Skin epidermis (tissue), 12 donors: ENCODE measurements around the gene AFF2.
"Not testable (repeated sequence)": the region's sequence is repeated elsewhere in the genome, so short reads cannot be mapped to it uniquely, and the experiment has no call there.

Experiments
- H3K27ac ChIP-seq, 21 experiments: fragments of 200-600 bp; sonication (generic) in 11 of 21; one replicate each; pipeline ENCODE4 v1.5.0; 2020; ENCODE audit warnings: mild to moderate bottlenecking in 3 of 21, inconsistent platforms in 2 of 21, moderate library complexity in 2 of 21
- H3K4me3 ChIP-seq, 7 experiments: fragments of 200-600 bp; sonication (generic) in 2 of 7; one replicate each; pipeline ENCODE4 v1.5.0; 2020; ENCODE audit warnings: inconsistent platforms in 2 of 7, mild to moderate bottlenecking in 2 of 7, moderate library complexity in 1 of 7

AFF2 gene

DNA sequence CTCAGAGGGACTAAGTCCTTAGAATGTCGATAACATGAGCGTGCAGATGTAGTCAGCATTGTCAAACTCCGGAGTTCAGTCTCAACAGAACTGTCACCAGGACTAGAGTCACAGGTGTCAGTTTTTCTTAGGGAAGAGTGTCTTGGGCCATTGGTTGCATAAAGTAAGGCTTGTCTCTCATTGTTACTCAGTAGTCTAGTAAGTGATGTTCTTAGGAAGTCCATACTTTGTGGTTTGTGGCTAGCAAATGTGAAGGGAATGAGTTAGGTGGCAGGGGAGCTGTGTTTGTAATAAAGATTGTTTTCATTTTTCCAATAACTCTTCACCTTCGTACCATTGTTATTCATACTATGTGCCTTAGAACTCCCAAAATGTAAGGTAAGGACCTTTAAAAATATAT is 119.6 kb downstream of the AFF2 start:
- Histone ChIP-seq H3K4me3 (no peak overlapping the region), H3K27ac (no peak overlapping the region)

DNA sequence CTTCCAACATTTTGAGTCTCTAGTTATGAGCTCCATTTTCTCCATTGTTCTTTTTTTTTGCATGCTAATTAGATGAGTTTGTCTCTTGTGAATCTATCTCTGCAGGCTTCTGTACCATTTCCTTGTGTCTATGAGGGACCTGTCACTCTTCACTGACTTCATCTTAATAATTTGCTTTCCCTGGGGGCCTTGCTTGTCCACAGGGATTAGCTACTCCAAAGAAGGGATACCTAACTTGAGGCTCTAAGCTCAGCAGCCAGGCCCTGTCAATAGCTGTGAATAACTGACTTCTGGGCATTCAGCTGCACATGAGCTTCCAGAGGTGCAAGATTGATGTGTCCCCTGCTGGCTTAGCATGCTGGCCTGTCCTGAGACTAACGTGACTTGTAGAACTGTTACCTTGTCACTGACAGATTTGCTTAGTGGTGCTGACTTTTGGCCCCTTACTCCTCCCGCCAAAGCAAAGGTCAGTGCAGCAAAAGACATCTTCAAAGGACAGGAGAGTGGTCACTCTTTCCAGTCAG is 124.6 kb downstream of the AFF2 start:
- no peak overlapping the region for H3K4me3 ChIP-seq
- H3K27ac ChIP-seq, result no peak overlapping the region

DNA sequence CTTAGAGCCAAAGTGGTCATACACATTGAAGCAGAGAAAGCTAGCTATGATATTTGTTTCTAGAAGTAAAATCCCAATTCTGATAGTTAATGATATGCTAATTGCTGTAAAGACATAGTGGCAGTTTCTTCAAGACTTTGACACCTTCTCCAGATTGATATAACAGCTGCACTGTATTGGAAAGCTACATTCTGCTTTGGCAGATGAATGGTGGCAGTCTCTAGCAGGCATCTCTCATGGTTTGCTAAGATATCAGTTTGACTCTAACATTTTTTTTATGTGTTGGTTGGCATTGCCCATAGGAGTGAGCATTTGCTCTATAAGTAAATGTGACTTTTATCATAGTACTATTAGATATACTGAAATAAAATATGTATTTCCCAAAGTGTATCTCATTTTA is 128.2 kb downstream of the AFF2 start:
- H3K4me3 ChIP-seq, result no peak overlapping the region

DNA sequence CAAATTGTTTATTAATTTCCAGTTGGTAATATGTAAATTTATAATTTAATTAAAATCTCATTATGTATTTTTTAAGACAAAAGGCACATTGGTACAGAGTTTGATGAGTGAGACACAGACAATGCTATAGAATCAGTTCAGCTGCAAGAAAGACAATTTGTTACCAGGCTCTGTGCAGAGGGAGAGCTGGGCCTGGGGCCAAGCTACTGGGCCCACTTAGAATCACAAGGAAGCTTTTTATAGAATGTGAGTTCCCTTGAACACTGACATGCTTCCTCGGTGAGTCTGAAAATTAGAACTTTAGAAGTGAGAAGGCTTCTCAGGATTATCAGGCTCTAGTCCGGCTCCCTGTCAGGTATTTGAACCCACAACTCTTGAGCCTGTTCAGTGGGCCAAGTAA is 129.0 kb downstream of the AFF2 start:
- no peak overlapping the region for H3K27ac ChIP-seq
- H3K4me3 ChIP-seq, result no peak overlapping the region

More for the DNA sequence above, 128.2 kb downstream of the AFF2 start:
- no peak overlapping the region for H3K27ac ChIP-seq

DNA sequence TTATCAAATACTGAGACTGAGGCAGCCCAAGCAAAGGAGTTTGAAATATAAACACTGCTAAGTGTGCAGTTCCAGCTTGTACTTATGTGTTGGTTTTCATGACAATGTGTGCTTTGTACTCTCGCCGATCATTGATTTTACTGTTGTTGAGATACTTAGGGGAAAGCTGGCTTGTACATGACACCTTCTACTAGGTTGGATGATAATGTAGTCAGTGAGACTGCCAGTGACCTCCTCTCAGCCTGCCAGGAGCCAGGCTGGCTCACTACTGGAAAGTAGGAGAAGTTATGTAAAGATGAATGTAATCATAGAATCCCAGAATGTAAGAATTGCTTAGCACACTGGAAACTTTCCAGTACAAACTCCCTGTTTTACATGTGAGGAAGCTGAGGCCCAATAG is 132.0 kb downstream of the AFF2 start:
- no peak overlapping the region for H3K27ac ChIP-seq
- H3K4me3 ChIP-seq, result no peak overlapping the region

DNA sequence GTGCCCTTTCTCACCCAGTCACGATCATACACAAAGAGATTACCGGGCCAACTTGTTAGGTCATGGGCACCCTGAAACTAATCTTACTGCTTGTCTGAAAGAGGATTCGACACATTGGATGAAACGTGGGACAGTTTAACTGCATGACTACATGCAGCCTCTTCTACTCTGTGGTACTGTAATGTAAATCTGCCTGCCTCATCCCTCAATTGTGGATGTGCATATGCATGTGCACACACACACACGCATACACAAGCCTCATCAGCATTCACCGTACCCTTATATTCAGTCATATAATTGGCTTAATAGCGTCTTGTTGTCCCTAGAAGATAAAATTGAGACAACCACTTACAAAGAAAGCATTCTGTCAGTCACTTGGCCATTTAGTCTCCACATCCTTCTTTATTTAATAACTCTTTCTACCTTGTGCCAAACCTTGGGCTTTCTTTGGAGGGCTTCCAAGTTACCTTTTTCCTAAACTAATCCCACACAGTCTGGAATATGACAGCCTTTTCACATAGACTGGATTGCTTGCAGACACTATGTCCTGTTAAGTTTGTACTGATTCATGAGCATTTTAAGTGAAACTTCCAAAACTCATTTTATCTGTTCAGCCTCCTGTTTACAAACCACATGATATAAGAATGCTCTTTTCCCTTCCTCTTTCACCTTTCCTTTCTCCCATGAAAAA is 132.9 kb downstream of the AFF2 start:
- H3K27ac ChIP-seq, result no peak overlapping the region
- H3K4me3 ChIP-seq, result no peak overlapping the region

DNA sequence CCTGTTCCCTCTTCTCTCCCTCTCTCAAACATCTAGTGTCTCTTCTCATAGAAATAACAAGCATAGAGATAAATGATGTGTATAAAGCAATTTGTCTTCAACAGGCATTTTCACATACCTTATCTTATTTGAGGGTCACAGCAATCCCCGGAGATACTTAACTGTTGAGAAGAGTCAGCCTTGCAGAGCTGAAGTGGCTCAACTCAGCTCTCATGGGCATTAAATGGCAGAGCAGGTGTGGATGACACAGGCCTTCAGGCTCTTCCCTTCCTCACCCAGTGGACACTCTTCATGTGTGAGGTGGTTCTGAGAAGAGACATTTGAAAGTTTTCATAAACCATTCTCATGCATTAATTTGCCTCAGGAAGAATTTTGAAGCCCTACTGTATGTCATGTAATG is 134.2 kb downstream of the AFF2 start:
- H3K4me3 ChIP-seq, result no peak overlapping the region
- H3K27ac ChIP-seq, result no peak overlapping the region

DNA sequence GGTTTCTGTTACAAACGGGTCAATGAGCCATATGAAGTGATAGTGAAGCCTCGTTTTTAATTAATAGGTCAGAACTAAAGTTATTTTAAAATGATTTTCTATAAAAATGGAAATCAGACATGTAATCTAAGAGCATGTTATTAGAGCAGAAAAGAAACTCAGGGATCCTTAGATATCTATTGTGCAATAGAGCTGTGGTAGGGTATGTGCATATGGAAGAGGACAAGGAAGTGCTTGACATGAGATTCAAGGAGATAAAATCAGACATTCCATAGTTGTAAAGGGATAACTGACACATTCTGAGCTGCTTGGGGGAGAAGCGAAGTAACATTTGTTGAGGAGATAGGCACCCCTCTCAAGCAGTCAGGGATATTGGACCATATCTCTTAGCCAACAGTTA is 143.0 kb downstream of the AFF2 start:
- H3K4me3 ChIP-seq, result no peak overlapping the region
- H3K27ac ChIP-seq, result no peak overlapping the region

DNA sequence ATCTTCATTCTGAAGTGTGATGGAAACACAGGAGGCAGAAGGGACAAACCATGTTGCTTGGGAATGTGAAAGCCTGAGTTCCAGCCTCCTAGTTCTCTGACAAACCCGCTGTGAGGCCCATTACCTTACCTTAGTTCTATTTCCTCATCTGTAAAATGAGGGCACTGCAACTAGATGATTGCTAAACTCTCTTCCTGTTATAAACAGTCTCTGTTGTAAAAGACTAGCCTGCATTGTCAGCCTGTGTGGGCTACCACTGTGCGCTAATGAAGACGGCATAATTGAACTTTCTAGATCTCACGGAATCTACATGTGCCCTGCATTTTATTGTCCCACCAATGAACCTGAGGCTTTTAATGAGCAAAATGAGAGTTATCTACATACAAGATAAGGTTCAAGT is 147.2 kb downstream of the AFF2 start:
- Histone ChIP-seq H3K27ac (no peak overlapping the region), H3K4me3 (no peak overlapping the region)

DNA sequence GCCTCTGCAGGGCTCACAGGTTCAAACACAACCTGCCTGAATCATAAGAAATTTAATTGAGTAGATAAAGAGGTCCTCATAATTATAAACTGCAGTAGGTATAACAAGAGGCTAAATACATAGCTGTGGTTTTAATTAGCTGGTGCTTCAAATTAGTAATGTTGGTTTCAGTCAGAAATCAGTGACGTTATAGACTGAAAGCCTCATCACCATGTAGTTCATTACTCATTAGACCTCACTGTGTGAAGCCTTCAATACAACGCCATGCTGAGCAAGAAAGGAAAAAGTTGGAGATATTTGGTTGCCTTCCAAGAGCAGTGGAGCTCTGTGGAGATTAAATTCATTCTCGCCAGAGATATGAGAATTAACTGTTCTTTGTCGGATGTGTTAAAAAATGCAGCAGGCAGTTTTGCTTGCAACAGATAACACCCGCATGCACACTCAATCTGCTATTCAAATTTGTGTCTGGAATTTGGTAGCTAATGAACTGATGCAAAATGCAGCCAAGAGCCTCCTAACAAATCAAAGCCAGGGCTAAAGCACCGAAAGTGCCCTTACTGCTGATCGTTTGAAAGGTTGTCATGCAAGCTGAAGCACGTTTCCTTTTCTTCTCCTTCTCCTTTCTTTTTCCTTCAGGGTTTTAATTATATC is 148.9 kb downstream of the AFF2 start:
- Histone ChIP-seq H3K27ac (no peak overlapping the region), H3K4me3 (no peak overlapping the region)

DNA sequence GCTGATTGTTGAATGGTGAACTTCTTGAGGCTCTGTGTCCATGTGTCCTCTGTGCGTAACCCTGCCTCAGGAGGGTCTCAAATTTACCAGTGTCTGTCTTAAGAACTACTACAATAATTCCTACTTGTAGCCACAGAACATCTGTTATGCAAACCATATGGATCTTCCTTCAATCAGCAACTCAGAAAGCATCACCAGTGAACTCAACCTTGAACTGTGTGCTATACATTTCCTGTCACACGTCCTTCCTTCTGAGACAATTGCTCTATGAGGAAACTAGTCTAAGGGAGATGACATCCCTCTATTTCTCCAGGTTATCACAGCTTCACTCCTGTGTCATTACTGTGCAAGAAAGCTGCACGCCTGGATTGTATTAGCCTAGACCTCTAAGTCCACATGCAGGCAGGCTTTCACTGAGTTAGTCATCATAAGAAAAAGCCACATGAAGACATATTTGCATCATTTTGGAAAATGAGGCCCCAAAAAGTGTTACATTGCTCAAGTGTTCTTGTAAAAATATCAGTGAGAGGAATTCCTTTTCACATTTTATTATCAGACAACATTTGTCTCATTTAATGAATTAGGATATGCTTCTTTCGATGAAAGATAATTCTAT is 157.8 kb downstream of the AFF2 start:
- H3K27ac ChIP-seq, result no peak overlapping the region
- H3K4me3 ChIP-seq, result no peak overlapping the region

DNA sequence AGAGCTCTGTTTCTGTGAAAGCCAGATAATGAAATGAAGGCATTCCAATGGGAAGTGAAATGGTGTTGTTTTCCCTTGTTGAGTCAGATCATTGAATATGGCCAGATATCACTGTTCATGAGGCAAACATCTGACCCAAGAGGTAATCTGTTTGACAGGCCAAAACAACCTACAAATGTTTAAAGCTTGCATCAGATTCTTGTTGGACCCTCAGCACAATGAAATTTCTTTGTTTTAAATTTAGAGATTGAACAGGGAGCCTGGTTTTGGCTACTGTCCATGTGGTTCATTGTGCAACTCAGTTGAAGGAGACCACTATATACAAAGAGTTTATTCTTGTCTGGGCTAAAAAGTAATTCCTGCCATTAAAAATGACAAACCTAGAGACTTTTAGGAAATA is 159.1 kb downstream of the AFF2 start:
- H3K4me3 ChIP-seq, result no peak overlapping the region
- no peak overlapping the region for H3K27ac ChIP-seq

DNA sequence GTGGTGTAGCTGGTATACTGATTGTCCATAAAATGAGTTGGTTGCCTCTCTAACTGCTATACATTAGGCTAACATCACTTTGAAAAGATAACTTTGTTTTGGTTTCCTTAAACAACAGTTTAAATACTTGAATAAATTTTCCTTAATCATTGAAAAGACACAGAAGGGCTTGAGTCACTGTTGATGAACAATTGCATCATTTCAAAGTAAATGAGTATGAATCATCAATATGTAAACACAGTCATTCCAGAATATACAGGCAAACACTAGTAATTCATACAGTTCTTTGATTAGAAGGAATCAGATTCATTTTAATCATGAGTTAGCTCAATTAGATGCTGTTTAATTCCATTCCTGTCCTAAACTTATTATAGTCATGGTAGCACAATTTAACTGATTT is 160.6 kb downstream of the AFF2 start:
- Histone ChIP-seq H3K27ac (no peak overlapping the region), H3K4me3 (no peak overlapping the region)

DNA sequence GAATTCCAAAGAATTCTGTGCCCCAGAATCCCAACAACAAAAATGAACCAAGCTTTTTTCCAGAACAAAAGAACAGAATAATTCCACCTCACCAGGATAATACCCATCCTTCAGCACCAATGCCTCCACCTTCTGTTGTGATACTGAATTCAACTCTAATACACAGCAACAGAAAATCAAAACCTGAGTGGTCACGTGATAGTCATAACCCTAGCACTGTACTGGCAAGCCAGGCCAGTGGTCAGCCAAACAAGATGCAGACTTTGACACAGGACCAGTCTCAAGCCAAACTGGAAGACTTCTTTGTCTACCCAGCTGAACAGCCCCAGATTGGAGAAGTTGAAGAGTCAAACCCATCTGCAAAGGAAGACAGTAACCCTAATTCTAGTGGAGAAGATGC is 161.6 kb downstream of the AFF2 start:
- no peak overlapping the region for H3K27ac ChIP-seq
- no peak overlapping the region for H3K4me3 ChIP-seq

DNA sequence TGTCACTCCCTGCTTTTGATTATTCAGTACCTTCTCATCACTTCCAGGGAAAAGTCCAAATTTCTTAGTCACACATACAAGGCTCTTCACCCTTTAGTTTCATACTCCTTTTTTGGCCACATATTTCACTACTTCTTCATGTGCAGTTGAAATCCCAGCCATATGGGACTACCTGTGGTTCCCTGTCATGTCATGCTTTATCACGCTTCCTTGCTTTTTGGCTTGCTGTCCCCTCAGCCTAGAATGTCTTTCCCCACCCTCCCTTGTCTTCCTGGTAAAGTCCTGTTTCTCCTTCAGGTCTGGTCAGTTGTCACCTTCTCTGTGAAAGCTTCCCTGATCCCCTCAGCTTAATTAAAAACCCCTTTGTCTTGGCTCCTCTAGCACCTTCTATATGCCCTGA is 163.8 kb downstream of the AFF2 start:
- H3K27ac ChIP-seq, result no peak overlapping the region

DNA sequence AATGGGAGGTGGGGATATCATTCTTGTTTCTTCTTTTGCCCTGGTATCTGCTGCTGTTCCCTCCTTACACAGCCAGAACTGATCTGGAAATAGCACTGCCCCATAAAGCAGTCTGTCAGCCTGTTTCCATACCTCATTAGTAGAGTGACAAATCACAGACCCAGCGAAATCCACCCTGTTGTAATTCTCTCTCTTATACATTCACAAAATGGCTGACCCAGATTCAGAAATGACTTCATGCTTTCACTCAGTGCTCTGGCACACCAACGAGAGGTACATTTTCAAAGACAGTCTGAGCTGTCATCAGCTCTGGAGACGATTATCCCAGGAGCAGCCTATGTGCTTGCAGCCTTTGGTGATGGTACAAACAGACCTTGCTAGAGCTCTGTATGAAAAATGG is 164.6 kb downstream of the AFF2 start:
- H3K4me3 ChIP-seq, result no peak overlapping the region
- no peak overlapping the region for H3K27ac ChIP-seq

More for the DNA sequence above, 163.8 kb downstream of the AFF2 start:
- H3K4me3 ChIP-seq, result no peak overlapping the region

DNA sequence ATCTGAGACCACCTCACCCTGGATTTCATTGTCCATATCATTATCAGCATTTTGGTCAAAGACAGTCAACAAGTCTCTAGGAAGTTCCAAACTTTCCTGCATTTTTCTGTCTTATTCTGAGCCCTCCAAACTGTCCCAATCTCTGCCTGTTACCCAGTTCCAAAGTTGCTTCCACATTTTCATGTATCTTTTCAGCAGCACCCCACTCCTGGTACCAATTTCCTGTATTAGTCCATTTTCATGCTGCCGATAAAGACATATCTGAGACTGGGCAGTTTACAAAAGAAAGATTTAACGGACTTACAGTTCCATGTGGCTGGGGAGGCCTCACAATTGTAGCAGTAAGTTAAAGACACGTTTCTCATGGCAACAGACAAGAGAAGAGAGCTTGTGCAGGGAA is 168.8 kb downstream of the AFF2 start:
- H3K4me3 ChIP-seq, H3K27ac ChIP-seq: not testable (repeated sequence)

DNA sequence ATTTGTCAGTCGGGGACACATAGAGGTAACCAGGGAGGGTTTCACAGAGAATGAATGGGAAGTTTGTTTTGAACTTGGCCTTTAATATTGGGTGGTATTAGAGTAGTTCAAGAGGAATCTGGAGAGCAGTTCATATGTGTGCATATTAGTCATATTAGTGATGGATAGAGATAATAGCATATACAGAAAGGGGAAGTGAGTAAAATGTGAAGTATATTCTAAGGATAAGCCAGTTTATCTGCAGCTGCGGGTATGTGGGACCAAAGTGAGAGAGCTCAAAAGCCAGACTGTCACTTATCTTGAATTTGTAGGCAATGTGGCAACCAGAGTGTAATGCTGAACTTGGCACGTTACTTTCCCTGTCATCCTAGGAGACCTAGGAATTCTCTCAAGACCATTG is 169.9 kb downstream of the AFF2 start:
- H3K27ac ChIP-seq, result no peak overlapping the region
- no peak overlapping the region for H3K4me3 ChIP-seq

DNA sequence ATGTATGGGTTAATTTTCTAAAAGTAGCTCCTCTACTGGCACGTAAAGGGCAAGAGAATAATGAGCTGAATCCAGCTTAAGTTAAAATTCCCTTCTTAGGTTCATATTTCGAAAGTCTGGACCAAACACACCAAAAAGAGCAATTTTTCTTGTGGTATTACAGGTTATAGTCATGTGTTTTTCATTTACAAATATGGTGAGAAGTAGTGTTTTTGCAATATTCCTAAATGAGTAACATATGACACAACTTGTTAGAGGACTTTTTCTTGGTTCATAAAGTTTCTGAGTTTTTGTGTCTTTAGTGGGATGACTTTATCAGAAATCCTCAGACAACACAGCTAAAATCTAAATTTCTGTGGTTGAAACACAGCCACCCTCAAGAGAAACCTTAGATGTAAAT is 172.1 kb downstream of the AFF2 start:
- no peak overlapping the region for H3K27ac ChIP-seq
- no peak overlapping the region for H3K4me3 ChIP-seq

DNA sequence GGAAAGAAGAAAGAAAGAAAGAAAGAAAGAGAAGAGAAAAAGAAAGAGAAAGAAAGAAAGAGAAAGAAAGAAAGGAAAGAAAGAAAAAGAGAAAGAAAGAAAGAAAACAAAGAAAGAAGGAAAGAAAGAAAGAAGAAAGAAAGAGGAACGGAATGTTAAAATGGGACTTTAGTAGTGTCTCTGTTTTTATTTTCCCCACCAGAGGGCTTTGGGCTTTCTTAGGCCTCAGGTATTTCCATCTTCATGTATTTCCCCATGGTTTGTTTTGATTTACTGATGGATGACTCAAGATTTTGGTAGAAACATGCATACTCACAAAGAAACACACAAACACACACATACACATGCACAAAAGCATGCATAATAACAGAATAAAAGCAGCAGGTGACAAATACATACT is 181.2 kb downstream of the AFF2 start:
- Histone ChIP-seq H3K27ac (no peak overlapping the region), H3K4me3 (no peak overlapping the region)

DNA sequence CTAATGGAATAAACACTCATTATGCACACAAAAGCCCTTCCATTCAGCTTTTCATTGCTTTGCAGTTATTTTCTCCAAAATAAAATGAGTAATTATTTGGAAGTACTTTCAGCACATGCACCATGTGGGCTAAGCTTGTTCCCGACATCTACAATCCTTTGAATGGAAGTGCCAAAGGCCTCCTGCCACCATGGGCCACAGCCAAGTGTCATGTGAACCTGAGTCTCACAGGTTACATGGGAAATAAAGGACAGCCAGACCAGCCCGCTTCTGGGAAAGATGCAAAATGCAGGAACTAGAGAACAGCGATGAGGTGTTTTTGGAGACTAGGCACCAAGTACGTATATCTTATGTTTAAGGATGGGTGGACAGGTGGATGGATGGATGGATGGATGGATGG is 181.8 kb downstream of the AFF2 start:
- Histone ChIP-seq H3K27ac (no peak overlapping the region), H3K4me3 (no peak overlapping the region)
